Keratinocyte (primary cell): ENCODE data around the gene TEKT2. TPM values are rescaled to one million over a fixed set of nuclear protein-coding genes. Genes with fewer than 3 reads are reported as not detected.

Experiments
- DNase-seq: peaks from one replicate; pipeline ENCODE4 v3.0.0-alpha.2; 2011; ENCODE audit warnings: low read depth, missing footprints, low spot score
- FAIRE-seq: peaks from 2 replicates; lab custom pipeline; 2011; peaks lifted over from hg19 to GRCh38; lab: Jason Lieb, UNC
- H2AFZ ChIP-seq: 2 replicates; pipeline ENCODE4 v1.6.0; 2012; ENCODE audit warnings: low read length, control low read depth, inconsistent platforms; ENCODE audit not compliant: control insufficient read depth
- H3K27ac ChIP-seq: 2 replicates; pipeline ENCODE4 v1.5.1; 2011; ENCODE audit warnings: low read length; ENCODE audit not compliant: control insufficient read depth, insufficient read depth
- H3K27me3 ChIP-seq: 3 replicates; pipeline ENCODE4 v1.6.0; 2011; ENCODE audit warnings: low read length; ENCODE audit not compliant: control insufficient read depth, insufficient read depth; ENCODE audit errors: extremely low read depth
- H3K36me3 ChIP-seq, 2 experiments: 2 replicates in 1 of 2; 3 replicates in 1 of 2; pipeline ENCODE4 v1.5.1; 2011; ENCODE audit warnings: low read length in 2 of 2, mild to moderate bottlenecking in 1 of 2; ENCODE audit not compliant: control insufficient read depth in 2 of 2, insufficient read depth in 2 of 2; ENCODE audit errors: extremely low read depth in 1 of 2
- H3K4me1 ChIP-seq: 3 replicates; pipeline ENCODE4 v1.5.1; 2011; ENCODE audit warnings: low read length; ENCODE audit not compliant: control insufficient read depth, insufficient read depth; ENCODE audit errors: extremely low read depth
- H3K4me2 ChIP-seq: 3 replicates; pipeline ENCODE4 v1.6.0; 2011; ENCODE audit warnings: low read depth, low read length; ENCODE audit not compliant: control insufficient read depth, insufficient read depth; ENCODE audit errors: extremely low read depth
- H3K4me3 ChIP-seq, 3 experiments: fragments of 200-600 bp in 1 of 3; sonication (generic) in 1 of 3; 2 replicates in 2 of 3; 3 replicates in 1 of 3; pipeline ENCODE4 v1.5.1; 2011 to 2016; ENCODE audit warnings: low read length in 3 of 3, mild to moderate bottlenecking in 3 of 3, control low read depth in 2 of 3, inconsistent platforms in 1 of 3, low read depth in 1 of 3, mixed read lengths in 1 of 3, mixed run types in 1 of 3, moderate library complexity in 1 of 3; ENCODE audit not compliant: control insufficient read depth in 2 of 3, insufficient read depth in 2 of 3; ENCODE audit errors: extremely low read depth in 1 of 3
- H3K79me2 ChIP-seq: 2 replicates; pipeline ENCODE4 v1.6.0; 2012; ENCODE audit warnings: low read length; ENCODE audit not compliant: control insufficient read depth, insufficient read depth
- H3K9ac ChIP-seq: 3 replicates; pipeline ENCODE4 v1.6.0; 2011; ENCODE audit warnings: low read length; ENCODE audit not compliant: control insufficient read depth, insufficient read depth; ENCODE audit errors: extremely low read depth
- H3K9me1 ChIP-seq: 3 replicates; pipeline ENCODE4 v1.6.0; 2011; ENCODE audit warnings: low read length; ENCODE audit not compliant: control insufficient read depth, insufficient read depth; ENCODE audit errors: extremely low read depth
- H3K9me3 ChIP-seq: 2 replicates; pipeline ENCODE4 v1.5.1; 2012; ENCODE audit warnings: low read depth, low read length; ENCODE audit not compliant: control insufficient read depth
- H4K20me1 ChIP-seq: 3 replicates; pipeline ENCODE4 v1.6.0; 2011; ENCODE audit warnings: low read length; ENCODE audit not compliant: control insufficient read depth, insufficient read depth; ENCODE audit errors: extremely low read depth
- CTCF ChIP-seq, 3 experiments: IDR thresholded peaks in 1 of 3; conservative IDR thresholded peaks in 1 of 3; optimal IDR thresholded peaks in 1 of 3; 2 replicates in 2 of 3; 3 replicates in 1 of 3; pipeline versions ENCODE3 to v1.5.1; 2011; ENCODE audit warnings: low read length in 3 of 3, mild to moderate bottlenecking in 3 of 3, moderate library complexity in 2 of 3, control low read depth in 1 of 3, inconsistent platforms in 1 of 3; ENCODE audit not compliant: insufficient read depth in 2 of 3; ENCODE audit errors: extremely low read depth in 1 of 3
- EZH2 ChIP-seq: IDR thresholded peaks from one replicate; pipeline ENCODE4 v1.6.1; 2012; ENCODE audit warnings: inconsistent platforms, mild to moderate bottlenecking, low read length, moderate library complexity
- dilution Hi-C: fragments of 300-500 bp; cut with MboI; formaldehyde crosslinking; loops from one replicate; pipeline ENCODE4 v1.7.0; 2020; ENCODE audit warnings: low sequenced_read_pairs; ENCODE audit not compliant: extremely low pct_ligation_motif_present
- polyA minus RNA-seq, 3 experiments: library from RNA; depleted of rRNA, polyadenylated mRNA; stranded (reverse); fragments of >200 nt; gene quantifications; 1 replicate in 1 of 3; 2 replicates in 1 of 3; 3 replicates in 1 of 3; pipeline ENCODE4 v1.2.3, GENCODE V29; 2011
- polyA plus RNA-seq, 5 experiments: library from polyadenylated mRNA; depleted of rRNA in 3 of 5; stranded (reverse) in 3 of 5; stranded (forward) in 1 of 5; unstranded in 1 of 5; fragments of >200 nt; gene quantifications; 1 replicate in 1 of 5; 2 replicates in 3 of 5; 3 replicates in 1 of 5; pipeline versions ENCODE4 v1.2.1 to v1.2.3, GENCODE V29; 2011 to 2012; ENCODE audit warnings: missing spikeins in 2 of 5, low read depth in 1 of 5, low replicate concordance in 1 of 5

The TEKT2 gene
- polyA plus RNA-seq (0.02 to 0.13 TPM (median 0.03 TPM) in 3 replicates), polyA minus RNA-seq (0.29 TPM in 1 of 3 replicates, not detected in the others)
- polyA plus RNA-seq (2011; ENCODE audit: low read depth), result not detected
- polyA plus RNA-seq (2011; cell fraction: cytosol; rRNA removed), result 0.06 TPM in 1 of 2 replicates, not detected in the other
- polyA plus RNA-seq (2011; cell fraction: nucleus; rRNA removed), result 0.14 and 0.33 TPM in 2 replicates
- polyA plus RNA-seq (2012; ENCODE audit: low replicate concordance), result 0.14 TPM in 1 of 2 replicates, not detected in the other
- not detected for polyA minus RNA-seq (2011; cell fraction: cytosol; rRNA and poly(A)+ RNA removed)
- not detected in 2 replicates for polyA minus RNA-seq (2011; cell fraction: nucleus; rRNA and poly(A)+ RNA removed)

- FAIRE-seq (no peak), DNase-seq (no peak)
- Histone ChIP-seq H3K9me1 (no peaks in the 10 kb centered on the region), H3K36me3 (no peaks in the 10 kb centered on the region), H4K20me1 (no peaks in the 10 kb centered on the region), H3K9me3 (no peaks in the 10 kb centered on the region), H3K4me2 (peak within 1 kb of the TSS; percentile 70), H3K27me3 (no peaks in the 10 kb centered on the region), H3K4me3 (peak within 1 kb of the TSS in 2 of 3 experiments; percentile 18 to 46), H3K9ac (peak within 1 kb of the TSS; percentile 44), H3K4me1 (peaks cover 32% of the 10 kb centered on the region), H2AFZ (peak within 1 kb of the TSS; percentile 63), H3K27ac (no peak within 1 kb of the TSS), H3K79me2 (peaks cover 1% of the 10 kb centered on the region)
- dilution Hi-C loops, result no loop called here
- no peak for TF ChIP-seq EZH2
- peak in 1 of 3 experiments; percentile 3 for TF ChIP-seq CTCF (optimal IDR thresholded peaks at IDR 0.05 in 1 of 3, IDR thresholded peaks at IDR 0.05 in 1 of 3, conservative IDR thresholded peaks at IDR 0.05 in 1 of 3; ENCODE audit: extremely low read depth in 1 of 3, insufficient read depth in 2 of 3, low read length in 3 of 3)
Observed at GRCh38 chr1:36083635-36084496, at the start of gene TEKT2. TEKT2 (plus strand) TSS chr1:36084094; CDS start chr1:36084922, 828 bp downstream.

- H3K27ac ChIP-seq, result peak overlapping the region; percentile 47
- no peaks in the 10 kb centered on the region for H3K9me3 ChIP-seq
- DNase-seq (peak; percentile 49), FAIRE-seq (peak; percentile 88)
- no peak overlapping the region for H2AFZ ChIP-seq
- H3K79me2 ChIP-seq, result no peaks in the 10 kb centered on the region
- H3K9me1 ChIP-seq, result no peaks in the 10 kb centered on the region
- peak overlapping the region; percentile 47 for H3K4me2 ChIP-seq
- no peaks in the 10 kb centered on the region for H3K27me3 ChIP-seq
- no peak overlapping the region for H3K4me3 ChIP-seq
- peaks cover 0 to 4% of the 10 kb centered on the region in 2 experiments for H3K36me3 ChIP-seq
- peaks cover 10% of the 10 kb centered on the region for H3K4me1 ChIP-seq
- no peak overlapping the region for H3K9ac ChIP-seq
- TF ChIP-seq EZH2 (no peak), CTCF (optimal IDR thresholded peaks at IDR 0.05 in 1 of 3, IDR thresholded peaks at IDR 0.05 in 1 of 3, conservative IDR thresholded peaks at IDR 0.05 in 1 of 3; ENCODE audit: extremely low read depth in 1 of 3, insufficient read depth in 2 of 3, low read length in 3 of 3) (no peak)
- dilution Hi-C loops, result no loop called here
- H4K20me1 ChIP-seq, result no peaks in the 10 kb centered on the region
Observed at GRCh38 chr1:36034692-36035091, 49.2 kb upstream of the TEKT2 start.
